Brain microvascular endothelial cell (primary cell): ENCODE measurements around the gene TRMT112.

ENCODE experiments used
- DNase-seq: peaks from one replicate; pipeline ENCODE4 v3.0.0-alpha.2; 2020
- H3K27ac ChIP-seq: fragments of 250-450 bp; sonication (Bioruptor Pico); 2 replicates; pipeline ENCODE4 v1.5.1; 2020; ENCODE audit warnings: mild to moderate bottlenecking, moderate library complexity
- H3K27me3 ChIP-seq: fragments of 250-450 bp; sonication (Bioruptor Pico); replicated peaks from 2 replicates; pipeline ENCODE4 v1.5.1; 2020; ENCODE audit warnings: mild to moderate bottlenecking
- H3K36me3 ChIP-seq: fragments of 250-450 bp; sonication (Bioruptor Pico); replicated peaks from 2 replicates; pipeline ENCODE4 v1.5.1; 2020; ENCODE audit warnings: mild to moderate bottlenecking
- H3K4me3 ChIP-seq: 2 replicates; pipeline ENCODE4 v1.5.1; 2011; ENCODE audit warnings: low read depth, mild to moderate bottlenecking, control low read depth, low read length, moderate library complexity
- CTCF ChIP-seq: IDR thresholded peaks from 2 replicates; pipeline ENCODE4 v1.5.1; 2011; ENCODE audit warnings: low read depth, mild to moderate bottlenecking, moderate library complexity, low read length, control low read depth, inconsistent platforms; ENCODE audit errors: missing control alignments
- in situ Hi-C: cut with HindIII; loops from 2 replicates; pipeline ENCODE4 v1.10.0; 2017; ENCODE audit warnings: low sequenced_read_pairs, low pct_ligation_motif_present

TRMT112 gene

GRCh38 chr11:64360448-64360921, 43.1 kb upstream of the TRMT112 start:
- H3K27me3 ChIP-seq = no peaks in the 10 kb centered on the region
- in situ Hi-C loops = no loop called here
- H3K27ac ChIP-seq = no peak overlapping the region
- peaks cover 23% of the 10 kb centered on the region for H3K36me3 ChIP-seq
- H3K4me3 ChIP-seq = no peak overlapping the region
- no peak for TF ChIP-seq CTCF
- no peak for DNase-seq

- in situ Hi-C loops = no loop called here
- TF ChIP-seq CTCF = no peak
- DNase-seq = no peak
- Histone ChIP-seq H3K36me3 (peaks cover 17% of the 10 kb centered on the region), H3K27ac (no peak overlapping the region), H3K27me3 (no peaks in the 10 kb centered on the region), H3K4me3 (peak overlapping the region; percentile 88)
Measured at GRCh38 chr11:64359712-64360445, 42.5 kb upstream of the TRMT112 start.

GRCh38 chr11:64358907-64359711, 41.8 kb upstream of the TRMT112 start, which contains the start of gene RPS6KA4:
Gene RPS6KA4, plus strand, starts transcription at chr11:64359162. Its CDS starts 74 bp downstream, at chr11:64359236.
- TF ChIP-seq CTCF = no peak

GRCh38 chr11:64358536-64358906, 41.2 kb upstream of the TRMT112 start:
- in situ Hi-C loops = no loop called here
- Histone ChIP-seq H3K4me3 (peak overlapping the region; percentile 48), H3K36me3 (peaks cover 12% of the 10 kb centered on the region), H3K27me3 (no peaks in the 10 kb centered on the region), H3K27ac (peak overlapping the region; percentile 20)
- no peak for TF ChIP-seq CTCF
- no peak for DNase-seq

More at GRCh38 chr11:64358907-64359711, 41.8 kb upstream of the TRMT112 start, which contains the start of gene RPS6KA4:
- H3K27ac ChIP-seq = peak within 1 kb of the TSS; percentile 30
- H3K36me3 ChIP-seq = peaks cover 14% of the 10 kb centered on the region
- peak; percentile 20 for DNase-seq
- in situ Hi-C loops = no loop called here
- H3K4me3 ChIP-seq = peak within 1 kb of the TSS; percentile 88
- H3K27me3 ChIP-seq = no peaks in the 10 kb centered on the region

DNA sequence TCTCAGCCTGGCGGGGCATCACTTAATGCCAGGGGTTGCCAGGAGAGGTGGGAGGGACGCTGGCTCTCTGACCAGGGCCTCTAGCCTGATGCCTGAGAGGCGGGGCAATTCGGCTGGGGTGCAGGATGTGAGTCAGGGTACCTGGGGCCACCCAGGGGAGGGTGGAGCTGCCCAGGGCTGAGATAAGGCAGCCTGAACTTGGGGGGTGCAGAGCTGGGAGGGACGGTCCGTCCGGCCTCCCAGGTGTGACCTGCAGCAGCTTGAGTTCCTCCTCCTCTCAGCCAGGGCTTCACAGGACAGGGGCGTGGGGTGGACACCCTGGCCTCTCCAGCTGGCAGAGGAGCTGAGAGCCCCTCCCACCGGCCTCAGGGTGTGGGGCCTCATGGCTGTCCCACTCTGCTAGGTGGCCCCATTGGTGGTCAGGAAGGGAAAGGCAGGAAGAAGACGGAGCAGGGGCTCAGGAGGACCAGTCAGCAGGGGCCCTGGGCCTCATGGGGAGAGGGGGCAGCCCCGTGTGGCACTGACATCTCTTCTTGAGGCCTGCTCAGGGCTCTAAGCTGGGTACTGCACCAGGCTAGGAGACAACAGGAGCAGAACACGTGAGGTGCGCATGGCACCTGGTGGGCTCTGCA, 40.7 kb upstream of the TRMT112 start:
- Histone ChIP-seq H3K27ac (no peak overlapping the region), H3K36me3 (peaks cover 11% of the 10 kb centered on the region), H3K4me3 (no peak overlapping the region), H3K27me3 (no peaks in the 10 kb centered on the region)
- DNase-seq = no peak
- no peak for TF ChIP-seq CTCF
- in situ Hi-C loops = no loop called here
